Epithelial cell of proximal tubule (primary cell): ENCODE data around the gene PRKCE. TPM values are rescaled to one million over a fixed set of nuclear protein-coding genes. Genes with fewer than 3 reads are reported as not detected.
"Not testable (repeated sequence)": the region's sequence is repeated elsewhere in the genome, so short reads cannot be mapped to it uniquely, and the experiment has no call there.

Experiments
- DNase-seq: peaks from one replicate; pipeline ENCODE4 v3.0.0-alpha.2; 2011; ENCODE audit warnings: low read depth
- H3K4me3 ChIP-seq: 2 replicates; pipeline ENCODE4 v1.5.1; 2011; ENCODE audit warnings: low read depth, mild to moderate bottlenecking, low read length
- total RNA-seq: library from RNA; depleted of rRNA; stranded (reverse); fragments of >200 nt; gene quantifications from 2 replicates; pipeline ENCODE4 v1.2.3, GENCODE V29; 2015
- TF ChIP-seq, protein P1 (sequence below): conservative IDR thresholded peaks from 2 replicates; pipeline ENCODE4 v1.5.1; 2012; ENCODE audit warnings: low read depth, mild to moderate bottlenecking, low read length

The PRKCE gene
- total RNA-seq, 1 donor from 2014 or later = 2.5 TPM

DNA sequence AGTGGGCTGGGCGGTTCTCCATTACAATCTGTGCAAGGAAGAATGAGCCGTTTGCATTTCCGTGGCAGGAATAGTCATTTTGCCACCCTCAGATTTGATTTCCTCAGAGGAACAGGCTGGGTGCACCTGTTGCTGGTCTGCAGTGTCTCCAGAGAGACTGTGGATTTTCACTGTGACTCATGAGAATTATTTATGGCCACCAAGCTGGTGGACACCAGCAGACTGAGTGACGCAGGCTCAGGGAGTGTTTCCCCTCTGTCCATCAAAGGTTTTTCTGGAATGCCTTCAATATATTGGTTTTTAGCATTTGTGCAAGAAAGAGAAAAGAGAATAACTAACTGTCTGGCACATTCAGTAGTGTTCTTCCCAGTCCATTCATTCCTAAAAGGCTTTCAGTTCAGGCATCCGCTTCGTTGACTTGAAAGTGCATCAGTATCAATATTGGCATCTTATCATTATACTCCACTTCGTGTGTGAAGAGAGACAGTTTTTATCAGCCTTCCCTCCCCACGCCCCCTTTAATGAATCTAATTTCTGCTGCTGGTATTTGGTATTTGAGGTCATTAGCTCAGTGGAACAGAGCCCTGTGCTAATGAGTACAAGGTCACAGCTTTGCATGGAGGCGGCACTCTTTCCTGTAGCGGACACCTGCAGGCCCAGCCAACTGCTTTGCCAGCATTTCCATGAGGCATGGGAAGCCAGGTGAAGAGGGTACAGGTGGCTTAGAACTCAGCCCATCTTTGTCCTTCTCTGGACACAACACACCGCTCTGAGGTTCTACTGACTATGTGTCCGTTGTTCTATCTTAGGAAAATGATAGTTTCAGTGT, 39.9 kb downstream of the PRKCE start:
- no peak overlapping the region for H3K4me3 ChIP-seq
- no peak for DNase-seq
- TF ChIP-seq, protein P1, sequence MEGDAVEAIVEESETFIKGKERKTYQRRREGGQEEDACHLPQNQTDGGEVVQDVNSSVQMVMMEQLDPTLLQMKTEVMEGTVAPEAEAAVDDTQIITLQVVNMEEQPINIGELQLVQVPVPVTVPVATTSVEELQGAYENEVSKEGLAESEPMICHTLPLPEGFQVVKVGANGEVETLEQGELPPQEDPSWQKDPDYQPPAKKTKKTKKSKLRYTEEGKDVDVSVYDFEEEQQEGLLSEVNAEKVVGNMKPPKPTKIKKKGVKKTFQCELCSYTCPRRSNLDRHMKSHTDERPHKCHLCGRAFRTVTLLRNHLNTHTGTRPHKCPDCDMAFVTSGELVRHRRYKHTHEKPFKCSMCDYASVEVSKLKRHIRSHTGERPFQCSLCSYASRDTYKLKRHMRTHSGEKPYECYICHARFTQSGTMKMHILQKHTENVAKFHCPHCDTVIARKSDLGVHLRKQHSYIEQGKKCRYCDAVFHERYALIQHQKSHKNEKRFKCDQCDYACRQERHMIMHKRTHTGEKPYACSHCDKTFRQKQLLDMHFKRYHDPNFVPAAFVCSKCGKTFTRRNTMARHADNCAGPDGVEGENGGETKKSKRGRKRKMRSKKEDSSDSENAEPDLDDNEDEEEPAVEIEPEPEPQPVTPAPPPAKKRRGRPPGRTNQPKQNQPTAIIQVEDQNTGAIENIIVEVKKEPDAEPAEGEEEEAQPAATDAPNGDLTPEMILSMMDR = no peak

DNA sequence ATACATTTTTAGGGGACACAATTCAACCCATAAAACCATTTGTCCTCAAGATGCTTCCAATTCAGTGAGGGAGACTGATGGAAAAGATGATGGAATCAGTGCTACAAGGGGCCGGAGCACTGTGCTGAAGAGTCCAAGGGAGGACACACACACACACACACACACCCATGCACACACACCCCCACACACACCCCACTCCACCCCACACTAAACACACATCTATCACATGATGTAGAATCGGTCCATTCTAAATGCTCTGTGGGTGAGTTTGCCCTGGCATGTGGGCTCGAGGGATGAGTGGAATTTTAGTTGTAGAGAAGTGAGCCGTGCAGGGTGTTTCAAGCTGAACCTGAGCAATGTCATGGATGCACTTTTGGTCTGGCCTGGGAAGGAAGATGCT, 41.1 kb downstream of the PRKCE start:
- TF ChIP-seq, protein P1 = no peak
- H3K4me3 ChIP-seq = no peak overlapping the region
- DNase-seq = no peak

DNA sequence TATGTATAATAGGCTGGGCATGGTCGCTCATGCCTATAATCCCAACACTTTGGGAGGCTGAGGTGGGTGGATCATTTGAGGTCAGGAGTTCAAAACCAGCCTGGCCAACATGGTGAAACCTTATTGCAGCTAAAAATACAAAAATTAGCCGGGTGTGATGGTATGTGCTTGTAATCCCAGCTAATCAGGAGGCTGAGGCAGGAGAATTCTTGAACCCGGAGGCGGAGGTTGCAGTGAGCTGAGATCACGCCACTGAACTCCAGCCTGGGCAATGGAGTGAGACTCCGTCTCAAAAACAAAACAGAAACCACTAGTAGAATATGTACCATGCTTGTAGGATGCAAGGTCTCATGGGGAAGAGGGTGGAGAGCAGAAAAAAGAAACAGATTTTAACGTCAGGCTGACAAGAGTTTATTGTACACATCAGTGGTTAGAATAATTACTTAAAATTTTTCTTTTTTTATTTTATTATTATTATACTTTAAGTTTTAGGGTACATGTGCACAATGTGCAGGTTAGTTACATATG, 44.1 kb downstream of the PRKCE start:
- not testable (repeated sequence) for DNase-seq, H3K4me3 ChIP-seq

DNA sequence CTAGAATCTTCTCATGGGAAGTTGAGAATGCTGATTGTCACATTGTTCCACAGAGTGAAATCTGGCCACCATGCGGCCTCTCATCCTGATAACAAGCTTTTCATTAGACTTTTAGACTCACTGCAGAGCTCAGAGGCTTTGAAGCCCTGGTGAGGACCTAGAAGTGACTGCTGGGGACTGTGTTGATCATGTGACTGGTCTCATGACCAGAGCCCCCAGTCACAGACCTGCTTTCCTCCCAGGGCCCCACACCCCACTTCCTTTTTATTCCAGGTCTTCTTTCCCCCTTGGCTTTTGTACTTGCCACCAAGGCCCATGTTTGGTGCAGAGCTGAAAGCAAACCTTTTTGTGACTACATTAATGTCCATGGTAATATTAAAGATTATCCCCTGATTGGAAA, 45.2 kb downstream of the PRKCE start:
- no peak for DNase-seq
- no peak overlapping the region for H3K4me3 ChIP-seq
- TF ChIP-seq, protein P1 = no peak

DNA sequence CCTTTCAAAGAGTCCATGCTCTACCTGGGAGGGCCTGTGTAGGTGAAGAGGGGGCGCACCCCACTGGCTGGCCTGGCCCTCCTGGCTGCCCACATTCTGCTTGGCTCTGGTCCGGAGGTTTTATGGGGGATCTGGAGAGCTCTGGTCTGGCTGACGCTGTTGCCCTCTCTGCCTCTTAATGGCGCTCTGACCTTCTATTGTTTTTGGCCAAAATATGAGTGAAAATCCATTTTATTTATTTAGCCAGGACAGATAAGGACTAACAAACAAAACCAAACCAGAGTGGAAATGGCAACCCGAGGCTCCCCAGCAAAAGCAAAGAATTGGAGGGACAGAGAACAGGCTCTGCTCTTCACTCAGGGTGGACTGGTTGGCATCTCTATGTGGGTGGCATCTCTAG, 45.7 kb downstream of the PRKCE start:
- no peak overlapping the region for H3K4me3 ChIP-seq
- TF ChIP-seq, protein P1 = no peak
- DNase-seq = no peak

DNA sequence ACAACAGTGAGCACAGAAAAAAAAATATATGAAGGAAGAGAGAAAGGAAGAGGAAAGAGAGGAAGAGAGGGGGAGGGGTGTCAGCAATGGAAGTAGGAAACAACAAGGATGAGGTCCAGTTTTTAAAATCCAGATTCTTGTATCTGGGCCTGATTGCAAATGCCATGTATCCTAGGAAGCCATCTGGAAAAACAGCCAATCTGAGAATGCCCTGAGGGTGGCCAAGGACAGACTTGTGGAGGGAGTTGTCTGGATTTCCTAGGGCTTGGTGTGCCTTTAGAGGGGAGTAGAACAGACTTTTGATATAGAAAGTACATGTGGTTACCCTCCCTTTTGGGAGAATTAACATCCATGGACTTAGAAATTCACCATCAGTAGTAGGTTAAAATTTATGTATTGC, 47.1 kb downstream of the PRKCE start:
- H3K4me3 ChIP-seq = no peak overlapping the region
- no peak for DNase-seq
- TF ChIP-seq, protein P1 = no peak

DNA sequence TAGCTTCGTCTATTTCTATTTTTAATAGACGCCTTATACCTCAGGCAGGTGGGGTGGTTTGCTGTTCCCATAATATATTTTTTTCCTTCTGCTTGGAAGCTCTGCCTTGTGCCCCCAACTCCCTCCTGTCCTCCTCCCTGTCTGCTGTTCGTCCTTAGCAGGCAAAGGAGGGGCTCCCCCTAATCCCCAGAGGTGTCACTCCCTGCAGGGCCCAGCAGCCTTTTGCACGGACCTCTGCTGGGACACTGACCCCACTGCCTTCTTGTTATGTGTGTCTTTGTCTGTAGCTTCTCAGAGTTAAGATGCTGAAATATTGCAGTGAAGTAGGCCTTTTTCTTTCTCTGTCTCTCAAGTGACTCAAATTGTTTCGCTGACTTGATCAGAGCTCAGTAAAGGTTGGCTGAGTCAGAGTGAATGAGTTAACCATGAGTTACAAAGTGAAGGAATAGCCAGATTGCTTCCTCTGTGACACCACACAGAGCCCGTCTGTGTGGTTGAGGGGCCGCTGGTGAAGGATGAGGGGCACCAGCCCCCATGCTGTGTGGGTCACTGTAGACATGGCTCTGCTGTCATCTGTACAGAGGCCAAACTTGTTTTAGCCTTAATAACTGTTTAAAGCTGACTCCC, 47.7 kb downstream of the PRKCE start:
- no peak overlapping the region for H3K4me3 ChIP-seq
- TF ChIP-seq, protein P1 = no peak
- DNase-seq = peak; percentile 52
